ENCODE data around the gene SMPD4. TPM values are rescaled to one million over a fixed set of nuclear protein-coding genes. Genes with fewer than 3 reads are reported as not detected.
"Not testable (repeated sequence)": the region's sequence is repeated elsewhere in the genome, so short reads cannot be mapped to it uniquely, and the experiment has no call there.

The SMPD4 gene
- total RNA-seq, 1 donor from 2014 or later: 18.1 TPM

DNA sequence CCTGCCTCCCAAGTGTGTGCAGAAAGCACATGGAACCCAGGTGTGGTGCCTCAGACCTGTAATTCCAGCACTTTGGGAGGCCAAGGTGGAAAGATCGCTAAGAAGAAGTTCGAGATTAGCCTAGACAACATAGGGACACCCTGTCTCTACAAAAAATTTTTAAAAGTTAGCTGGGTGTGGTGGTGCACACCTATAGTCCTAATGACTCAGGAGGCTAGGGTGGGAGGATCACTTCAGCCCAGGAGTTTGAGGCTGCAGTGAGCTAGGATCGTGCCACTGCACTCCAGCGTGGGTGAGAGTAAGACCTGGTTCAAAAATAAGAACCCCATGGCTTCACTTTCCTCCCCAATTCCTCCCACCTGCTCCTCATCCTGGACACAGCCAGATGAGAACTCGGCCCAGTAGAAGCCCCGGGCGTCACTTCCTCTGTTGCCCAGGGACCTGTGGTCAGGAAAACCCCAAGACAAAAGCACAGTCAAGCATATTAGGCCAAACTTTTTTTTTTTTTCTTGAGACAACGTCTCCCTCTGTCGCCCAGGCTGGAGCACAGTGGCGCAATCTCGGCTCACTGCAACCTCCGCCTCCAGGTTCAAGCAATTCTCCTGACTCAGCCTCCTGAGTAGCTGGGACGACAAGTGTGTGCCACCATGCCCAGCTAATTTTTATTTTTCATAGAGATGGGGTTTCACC lies 23.4 kb downstream of the SMPD4 start:
- DNase-seq: not testable (repeated sequence)

DNA sequence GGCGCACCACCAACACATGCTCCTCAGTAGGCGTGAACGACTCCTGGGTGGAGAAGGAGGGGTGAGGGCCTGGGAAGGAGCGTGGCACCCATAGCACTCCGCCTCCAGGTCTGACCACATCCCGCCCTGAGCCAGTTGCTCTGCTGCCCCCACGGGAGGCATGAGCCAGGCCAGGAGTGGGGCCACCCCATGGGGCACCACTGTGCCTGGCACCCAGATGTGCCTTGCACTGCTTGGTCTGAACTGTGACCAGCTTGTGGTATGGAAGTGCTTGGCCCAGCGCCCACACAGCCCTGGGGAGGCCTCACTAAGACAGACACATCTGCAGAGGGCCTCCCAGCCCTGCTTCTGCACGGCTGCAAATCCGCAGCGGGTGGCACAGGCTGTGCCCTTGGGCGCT lies 24.0 kb downstream of the SMPD4 start:
- DNase-seq: not testable (repeated sequence)

DNA sequence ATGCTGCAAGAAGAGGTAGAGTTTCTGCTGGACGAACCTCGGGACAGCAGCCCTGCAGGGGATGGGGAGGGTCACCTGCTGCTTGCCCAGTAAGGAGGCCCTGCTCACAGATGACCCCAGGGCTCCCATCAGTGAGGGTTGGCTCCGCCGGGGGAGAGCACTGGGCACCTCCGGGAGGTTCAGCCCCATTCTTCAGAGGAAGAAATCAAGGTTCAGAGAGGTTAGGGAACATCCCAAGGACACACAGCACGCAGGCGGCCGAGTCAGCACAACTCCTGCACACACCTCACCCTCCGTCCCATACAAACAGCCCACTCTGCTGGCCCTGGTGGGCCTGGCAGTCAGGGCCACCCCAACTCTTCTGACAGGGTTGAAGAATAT lies 24.8 kb downstream of the SMPD4 start:
- no peak for DNase-seq

DNA sequence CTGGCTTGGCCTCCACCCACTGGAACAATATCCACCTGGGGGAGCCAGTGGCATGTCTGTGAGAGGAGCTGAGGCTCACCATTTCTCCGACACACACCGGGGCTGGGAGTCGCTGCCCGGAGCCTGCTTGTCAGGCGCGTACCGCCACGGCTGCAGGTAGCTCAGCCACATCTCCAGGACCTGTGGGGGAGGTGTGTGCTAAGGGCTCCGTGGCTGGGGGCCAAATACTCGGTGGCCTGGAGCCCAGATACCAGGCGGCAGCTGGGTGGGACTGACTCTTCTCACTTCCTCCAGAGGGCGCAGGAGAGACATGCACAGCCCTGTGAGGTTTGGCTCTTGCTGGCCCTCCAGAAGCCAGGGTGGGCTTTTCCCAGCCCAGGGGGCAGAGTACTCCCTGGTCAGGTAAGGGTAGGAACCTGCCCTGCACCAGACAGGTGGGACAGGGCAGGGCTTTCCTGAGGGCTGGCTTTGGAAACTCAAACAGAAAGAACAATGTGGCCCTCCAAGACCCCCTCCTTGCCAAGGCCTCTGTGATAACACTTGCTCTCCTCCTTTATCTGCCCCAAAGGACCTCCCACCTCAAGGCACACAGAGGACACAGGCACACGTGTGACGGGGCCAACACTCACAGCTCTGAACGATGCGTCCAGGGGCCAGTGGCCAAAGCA lies 25.3 kb downstream of the SMPD4 start:
- not testable (repeated sequence) for DNase-seq

DNA sequence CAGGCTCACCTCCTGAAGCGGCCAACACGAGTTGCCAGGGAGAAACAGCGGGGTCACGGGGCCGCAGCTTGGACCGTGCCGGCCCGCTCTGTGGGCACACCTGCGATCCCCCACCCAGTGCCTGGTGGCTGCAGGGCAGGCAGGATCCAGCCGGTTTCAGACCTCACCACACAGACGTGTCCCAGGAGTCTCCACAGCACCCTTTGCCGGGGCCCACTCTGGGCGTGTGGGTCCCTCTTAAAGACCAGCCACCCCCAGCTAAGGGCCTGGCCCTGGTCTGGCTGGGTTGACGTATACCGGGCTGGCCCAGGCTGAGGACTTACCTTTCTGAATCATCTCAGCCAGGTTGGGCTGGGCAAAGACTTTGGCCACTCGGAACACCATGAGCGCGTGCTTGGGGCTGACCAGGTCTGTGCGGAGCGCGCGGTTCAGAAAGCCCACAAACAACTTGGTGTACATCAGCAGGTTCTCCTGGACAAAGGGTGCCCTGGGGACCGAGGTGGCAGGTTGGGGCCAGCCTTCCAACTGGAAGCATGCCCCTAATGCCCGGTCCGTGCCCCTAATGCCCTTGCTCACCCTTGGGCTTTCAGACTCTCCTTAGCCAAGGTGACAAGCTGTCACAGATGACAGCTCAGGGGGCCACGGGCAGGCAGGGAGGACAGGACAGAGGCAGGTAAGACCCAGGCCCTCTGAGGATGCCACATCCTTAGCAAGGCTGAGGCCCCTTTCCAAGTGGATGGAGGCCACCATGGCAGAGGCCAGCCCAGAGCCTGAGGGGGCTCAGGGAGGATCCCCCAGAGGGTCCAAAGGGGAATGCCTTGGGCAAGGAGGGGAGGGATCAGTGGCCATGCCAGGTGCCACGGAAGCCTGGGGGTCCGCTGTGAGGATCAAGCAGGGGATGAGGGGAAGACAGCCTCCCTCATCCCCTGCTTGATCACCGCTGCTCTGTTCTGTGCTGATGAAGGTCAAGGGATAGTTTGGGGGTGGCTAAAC lies 26.3 kb downstream of the SMPD4 start:
- DNase-seq: no peak

DNA sequence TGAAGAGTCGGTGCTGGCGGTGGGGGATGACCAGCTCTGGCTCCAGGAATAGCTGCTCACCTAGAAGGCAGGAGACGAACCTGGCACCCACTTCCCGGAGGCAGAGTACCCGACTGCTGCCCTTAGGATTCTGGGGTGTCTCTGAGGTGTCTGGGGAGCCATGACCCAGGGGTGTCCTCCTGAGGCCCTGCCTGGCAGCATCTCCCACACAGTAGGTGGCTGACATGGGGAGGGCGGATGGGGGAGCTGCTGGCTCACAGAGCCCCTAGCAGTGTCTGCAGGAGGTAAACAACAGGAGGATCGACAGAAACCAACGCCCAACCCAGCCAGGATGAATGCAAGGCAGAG lies 27.0 kb downstream of the SMPD4 start:
- DNase-seq: not testable (repeated sequence)

DNA sequence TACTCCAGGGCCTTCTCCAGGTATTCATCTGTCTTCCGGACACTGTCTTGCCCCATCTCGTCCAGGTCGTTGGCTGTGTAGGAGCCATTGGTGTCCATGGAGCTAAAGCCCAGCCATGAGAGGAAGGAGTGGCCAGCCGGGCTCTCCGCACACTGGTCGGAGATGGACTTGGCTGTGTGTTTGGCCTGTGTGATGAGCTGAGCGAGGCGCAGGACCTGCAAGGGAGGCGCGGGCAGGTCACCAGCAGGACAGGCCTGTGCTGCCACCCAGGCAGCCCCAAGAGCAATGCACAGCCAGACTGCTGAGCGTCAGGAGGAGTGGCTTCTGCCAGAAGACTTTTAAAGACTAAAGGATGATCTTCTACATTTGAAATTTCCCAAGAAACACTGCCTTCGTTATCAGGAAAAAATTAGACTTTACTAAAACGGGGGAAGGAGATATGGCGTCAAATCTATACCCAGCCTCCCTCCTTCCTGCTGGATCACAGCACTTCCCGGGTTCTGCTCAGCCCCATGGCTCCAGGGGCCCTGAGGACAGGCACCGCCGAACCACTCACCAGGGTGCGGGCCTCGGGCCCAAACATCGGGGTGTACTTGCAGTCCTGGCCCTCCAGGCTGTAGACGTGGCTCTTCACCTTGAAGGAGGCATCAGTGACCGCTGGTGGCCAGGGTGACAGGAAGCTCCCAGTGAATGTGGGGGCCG lies 27.5 kb downstream of the SMPD4 start:
- not testable (repeated sequence) for DNase-seq

DNA sequence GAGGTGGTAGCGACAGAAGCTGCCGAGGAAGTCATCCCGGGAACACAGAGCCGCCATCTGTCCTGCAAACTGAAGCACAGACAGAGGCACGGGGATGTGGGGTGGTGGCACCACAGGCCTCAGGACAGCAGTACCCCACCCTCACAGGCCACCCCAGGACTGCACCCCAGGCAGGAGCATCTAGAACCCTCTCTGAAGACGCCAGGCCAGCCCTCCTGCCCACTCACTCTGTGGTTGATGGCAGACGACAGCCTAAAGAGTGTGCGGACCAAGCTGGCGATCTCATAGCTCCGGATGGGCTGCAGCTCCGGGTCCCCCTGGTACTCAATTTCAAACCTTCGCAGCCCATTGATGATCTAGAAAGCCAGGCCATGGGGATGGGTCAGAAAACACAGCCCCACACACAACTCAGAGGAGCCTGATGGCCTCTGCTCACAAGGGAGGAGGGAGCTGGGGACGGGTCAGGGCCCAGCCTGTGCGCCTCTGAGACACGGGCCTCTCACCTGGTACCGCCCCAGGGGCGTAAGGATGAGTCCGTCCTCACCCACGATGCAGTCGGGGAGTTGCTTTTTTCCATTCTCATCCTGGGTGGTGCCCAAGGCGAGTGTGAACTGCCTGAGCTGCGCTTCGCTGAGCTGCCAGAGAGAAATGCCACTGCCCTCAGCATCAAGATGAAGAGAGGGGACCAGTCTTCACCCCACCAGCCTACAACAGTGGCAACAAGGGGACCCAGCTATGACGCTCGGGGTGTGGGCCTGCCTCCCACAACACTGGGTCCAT lies 28.4 kb downstream of the SMPD4 start:
- DNase-seq: no peak

DNA sequence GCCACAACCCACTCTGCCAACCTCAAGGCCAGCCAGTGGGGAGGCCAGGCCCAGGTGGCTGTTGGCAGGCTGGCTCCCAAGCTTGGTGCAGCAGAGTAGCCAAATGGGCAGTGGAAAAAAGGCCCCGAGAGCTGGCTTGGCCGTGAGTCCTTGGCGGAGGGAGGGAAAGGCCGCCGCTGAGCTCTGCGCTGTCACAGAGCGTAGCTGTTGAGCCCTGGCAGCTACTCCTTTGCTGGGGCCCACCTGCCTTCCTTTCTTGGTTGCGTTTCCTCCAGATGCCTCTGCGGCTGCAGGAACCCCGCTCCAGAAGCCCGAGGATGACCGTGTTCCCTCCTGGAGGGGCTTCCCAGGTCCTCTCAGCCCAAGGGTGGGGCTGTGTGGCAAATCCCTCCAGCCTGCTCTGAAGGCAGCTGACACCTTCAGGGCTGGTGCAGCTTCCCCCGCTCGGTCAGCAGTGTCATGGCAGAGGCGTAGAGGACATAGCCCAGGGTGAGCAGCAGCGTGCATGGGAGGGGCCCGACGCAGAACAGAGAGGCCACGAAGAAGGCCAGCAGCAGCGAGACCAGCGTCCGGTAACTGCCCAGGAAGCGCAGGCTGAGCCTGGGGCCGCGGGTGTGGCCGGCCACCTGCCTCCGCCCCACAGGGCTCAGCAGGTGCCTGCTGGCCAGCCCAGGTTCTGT lies 29.1 kb downstream of the SMPD4 start:
- DNase-seq: not testable (repeated sequence)

DNA sequence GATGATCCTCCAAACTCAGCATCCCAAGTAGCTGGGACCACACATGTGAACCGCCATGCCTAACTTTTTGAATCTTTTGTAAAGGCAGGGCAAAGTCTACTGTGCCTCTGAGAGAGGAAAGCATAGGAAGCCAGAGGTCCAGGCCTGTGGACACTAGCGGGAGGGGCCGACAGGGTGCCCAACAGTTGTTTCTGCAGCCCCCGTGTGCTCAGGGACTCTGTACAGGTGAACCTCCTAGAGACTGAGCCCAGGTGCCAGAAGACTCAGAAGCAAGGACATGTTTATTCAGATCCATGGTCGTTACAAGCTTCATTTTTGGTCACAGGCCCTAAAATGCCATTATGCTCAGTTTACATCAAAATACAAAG lies 30.3 kb downstream of the SMPD4 start:
- DNase-seq: not testable (repeated sequence)

DNA sequence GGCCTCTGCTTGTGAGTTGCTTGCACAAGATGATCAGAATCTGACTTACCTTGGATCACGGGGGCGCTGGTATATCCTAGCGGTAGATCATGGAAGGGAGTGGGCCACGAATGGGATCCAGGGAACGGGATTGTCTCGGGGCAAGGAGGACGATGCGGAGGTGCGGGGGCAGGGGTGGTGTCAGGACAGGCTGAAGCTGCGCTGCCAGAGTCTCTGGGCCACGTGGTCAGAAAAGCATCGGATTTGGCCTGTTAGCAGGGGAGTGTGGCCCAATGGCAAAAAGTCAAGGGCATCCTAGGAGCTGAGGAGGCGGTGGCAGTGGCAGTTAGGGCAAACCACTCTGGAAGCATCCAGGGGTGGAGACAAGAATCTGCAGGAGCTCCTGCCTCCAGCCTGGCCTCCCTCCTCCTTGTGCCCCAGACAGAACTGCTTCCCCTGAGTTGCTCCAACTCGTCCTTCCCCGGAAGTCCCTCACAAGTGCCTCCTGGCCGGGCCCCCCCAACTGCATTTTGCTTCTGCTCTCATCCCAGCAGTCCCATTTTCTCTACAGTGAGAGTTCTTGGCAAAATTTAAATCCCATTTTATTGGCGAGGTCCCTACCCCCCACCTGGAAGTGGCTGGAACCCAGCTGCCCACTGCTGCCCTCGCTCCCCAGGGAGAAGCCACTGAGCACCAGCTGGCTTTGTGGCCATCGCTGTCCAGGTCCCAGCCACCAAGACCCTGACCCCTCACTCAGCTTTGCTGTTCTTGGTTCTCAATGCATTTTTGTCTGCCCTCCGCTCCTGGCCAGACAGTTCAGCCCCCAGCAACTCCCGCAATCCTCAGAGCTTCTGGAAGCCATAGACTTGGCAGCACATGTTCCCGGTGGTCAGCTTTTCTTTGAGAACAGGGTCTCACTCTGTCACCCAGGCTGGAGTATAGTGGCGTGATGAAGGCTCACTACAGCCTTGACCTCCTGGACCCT lies 30.9 kb downstream of the SMPD4 start:
- DNase-seq: no peak

DNA sequence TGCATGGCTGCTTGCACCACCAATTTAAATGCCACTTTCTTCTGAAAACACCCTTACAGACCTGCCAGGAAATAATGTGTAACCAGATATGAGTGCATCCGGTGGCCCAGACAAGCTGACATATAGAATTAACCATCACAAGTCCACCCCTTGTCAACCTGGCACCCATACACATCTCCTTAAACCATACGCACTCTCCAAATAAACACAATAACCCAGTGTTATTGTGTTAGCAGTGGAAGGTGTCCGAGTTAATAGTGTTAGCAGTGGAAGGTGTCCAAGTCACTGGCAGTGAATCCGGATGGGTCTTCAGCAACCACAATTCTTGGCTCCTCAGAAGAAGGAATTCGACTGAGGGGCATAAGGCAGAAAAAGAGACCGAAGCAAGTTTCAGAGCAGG lies 32.9 kb downstream of the SMPD4 start:
- DNase-seq: not testable (repeated sequence)

DNA sequence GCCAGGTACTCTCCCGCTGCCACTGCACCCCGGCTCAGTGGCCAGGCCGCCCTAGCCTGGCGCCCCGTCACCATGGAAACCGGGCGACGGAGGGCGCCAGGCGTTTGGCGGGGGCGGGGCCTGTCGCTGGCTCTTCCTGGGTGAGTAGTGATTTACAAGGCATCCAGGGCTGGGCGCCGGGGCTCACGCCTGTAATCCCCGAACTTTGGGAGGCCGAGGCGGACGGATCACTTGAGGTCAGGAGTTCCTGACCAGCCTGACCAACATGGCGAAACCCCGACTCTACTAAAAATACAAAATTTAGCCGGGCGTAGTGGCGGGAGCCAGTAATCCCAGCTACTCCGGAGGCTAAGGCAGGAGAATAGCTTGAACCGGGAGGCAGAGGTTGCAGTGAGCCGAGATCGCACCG lies 36.4 kb downstream of the SMPD4 start, which contains the start of gene CCDC74B:
Gene CCDC74B, minus strand, starts transcription at position 107 of the 409 bp plus-strand sequence. CDS start 116 bp downstream, outside the sequence.
- not testable (repeated sequence) for DNase-seq

DNA sequence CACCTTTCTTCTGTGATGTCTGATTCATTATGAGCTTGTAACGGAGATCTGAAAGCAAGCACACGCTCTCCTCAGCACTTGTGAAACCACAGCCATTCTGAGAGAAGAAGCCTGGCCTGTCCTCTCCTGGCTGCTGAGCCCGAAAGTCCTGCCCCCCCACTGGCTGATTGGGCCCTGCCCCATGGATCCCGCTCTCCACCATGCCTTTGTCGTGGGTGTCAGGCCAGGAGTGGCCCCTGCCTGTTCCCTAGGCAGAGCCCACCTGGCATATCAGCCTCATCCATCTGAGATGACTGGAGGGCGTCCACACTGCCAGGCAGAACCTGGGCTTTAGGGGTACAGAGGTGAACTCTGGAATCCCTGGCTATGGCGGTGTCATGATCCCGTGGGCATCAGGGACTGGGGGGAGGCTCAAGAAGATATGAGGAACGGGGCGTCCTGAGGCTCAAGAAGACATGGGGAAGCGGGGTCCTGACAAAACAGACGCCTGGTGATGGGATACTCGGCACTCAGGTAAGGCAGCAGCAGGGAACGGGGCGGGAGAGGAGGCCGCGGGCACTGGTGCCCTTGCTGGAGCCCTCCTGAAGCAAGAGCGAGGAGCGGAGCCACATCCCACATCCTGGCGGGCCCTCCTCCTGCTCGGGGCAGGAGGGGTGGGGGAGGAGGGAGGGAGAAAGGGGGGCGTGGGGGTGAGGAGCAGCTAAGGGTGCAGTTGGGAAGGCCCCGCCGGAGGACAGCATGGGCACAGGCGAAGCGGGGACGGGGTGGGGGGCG lies 37.9 kb downstream of the SMPD4 start:
- DNase-seq: not testable (repeated sequence)

DNA sequence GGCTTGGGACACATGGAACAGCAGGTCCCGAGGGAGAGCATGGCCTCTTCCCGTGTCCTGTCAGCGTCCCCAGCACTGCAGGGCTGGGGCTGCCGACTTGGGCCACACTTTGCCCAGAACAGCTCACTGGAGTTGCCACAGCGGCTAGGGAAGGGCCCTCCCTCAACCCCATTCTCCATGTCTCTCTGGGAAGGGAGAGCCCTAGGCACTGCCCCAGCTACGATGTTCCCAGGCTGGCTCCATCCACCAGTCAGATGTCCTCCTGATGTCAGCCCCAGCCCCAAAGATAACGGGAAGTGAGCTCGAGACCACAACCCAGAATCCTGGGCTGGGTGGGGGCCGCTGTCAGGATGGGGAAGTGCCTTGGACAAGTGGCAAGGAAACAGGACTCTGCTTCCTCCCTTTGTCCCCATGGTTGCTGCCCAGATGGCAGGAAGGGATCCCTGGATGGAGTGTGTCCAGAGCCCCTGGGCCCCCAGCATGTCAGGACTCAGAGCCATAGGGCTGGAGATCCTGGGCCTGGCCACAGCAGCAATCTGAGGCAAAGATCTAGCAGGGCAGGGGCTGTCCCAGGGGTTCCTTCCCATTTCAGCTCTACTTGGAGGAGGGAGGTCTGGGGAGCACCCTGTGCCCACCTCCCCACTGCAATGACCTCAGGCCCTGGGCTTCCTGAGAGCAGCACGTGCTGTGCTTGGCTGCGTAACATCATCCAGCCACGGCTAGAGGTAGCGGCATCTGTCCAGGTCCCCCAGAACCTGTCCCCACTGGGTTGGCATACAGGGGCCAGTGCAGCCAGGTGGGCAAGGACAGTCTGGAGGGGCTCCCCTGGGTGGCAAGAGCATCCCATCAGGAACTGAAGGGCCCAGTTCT lies 38.8 kb downstream of the SMPD4 start:
- DNase-seq: not testable (repeated sequence)

DNA sequence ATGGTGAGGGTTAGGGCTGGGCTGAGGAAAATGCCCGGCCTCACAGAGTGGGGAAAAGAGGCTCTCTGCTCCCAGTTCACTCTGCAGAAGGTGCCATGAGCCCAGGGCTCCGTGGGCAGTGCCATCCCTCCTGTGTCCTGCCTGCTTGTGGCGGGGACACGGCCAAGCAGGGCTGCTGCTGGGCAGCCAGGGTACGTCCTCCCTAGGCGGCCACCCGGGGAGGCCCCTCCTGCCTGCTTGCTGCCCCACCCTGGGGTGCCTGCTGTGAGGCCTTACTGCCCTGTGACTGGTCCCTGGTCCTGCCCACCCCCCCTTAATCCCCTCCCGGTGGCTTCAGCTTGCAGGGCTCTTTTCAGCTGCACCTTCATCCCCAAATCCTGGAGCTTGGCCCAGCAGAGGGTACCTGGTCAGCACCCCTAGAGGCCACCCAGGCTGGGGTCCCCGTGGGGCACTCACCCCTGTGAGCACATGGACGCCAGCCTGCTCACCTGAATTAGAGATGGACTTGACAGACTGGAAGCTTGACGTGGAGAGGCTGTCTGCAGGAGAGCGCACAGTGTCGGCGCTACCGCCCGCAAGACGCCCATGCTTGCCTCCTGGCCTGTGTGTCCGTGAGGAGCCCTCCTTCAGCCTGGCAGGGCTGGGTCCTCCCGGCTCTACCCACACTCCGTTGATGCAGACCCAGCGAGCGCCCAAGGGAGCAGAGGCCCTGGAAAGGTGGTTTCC lies 39.6 kb downstream of the SMPD4 start:
- DNase-seq: not testable (repeated sequence)

DNA sequence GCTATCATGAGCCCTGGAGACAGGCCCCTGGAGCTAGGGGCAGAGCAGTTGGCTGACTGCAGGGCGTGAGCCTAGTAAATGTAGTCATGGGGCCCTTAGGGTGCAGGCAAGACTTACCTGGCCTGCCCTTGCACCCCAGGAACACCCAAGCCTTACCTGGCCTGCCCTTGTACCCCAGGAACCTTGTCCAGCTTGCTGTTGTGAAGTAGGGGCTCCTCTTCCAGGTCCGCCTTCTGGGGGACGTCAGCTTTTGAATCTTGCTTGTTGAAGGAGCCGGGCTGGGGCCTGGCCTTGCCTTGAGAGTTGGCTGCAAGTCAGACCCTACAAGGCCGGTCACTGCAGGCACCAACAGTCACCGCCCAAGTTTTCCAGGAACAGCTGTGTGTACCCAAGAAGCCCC lies 40.4 kb downstream of the SMPD4 start:
- not testable (repeated sequence) for DNase-seq
